ENCODE data around the gene ANKRD27. TPM values are rescaled to one million over a fixed set of nuclear protein-coding genes. Genes with fewer than 3 reads are reported as not detected.

The ANKRD27 gene
- total RNA-seq, result 10 to 100 TPM; 24.1 to 46.0 (median 28.6) TPM

GRCh38 chr19:32674931-32675719 lies at the start of gene ANKRD27:
ANKRD27 (minus strand) TSS chr19:32675180; CDS start chr19:32659015, 16,165 bp downstream.
- DNase-seq (ENCODE audit: low spot score in 2 of 2), result peak; percentile 98 to 100
- H3K4me3 ChIP-seq (ENCODE audit: low read depth, poor library complexity, severe bottlenecking), result peak within 1 kb of the TSS; percentile 87
- intact Hi-C loops (cut with DNase I; ENCODE audit: low total_unique reads), result no loop called here
- WGBS, 2 donors, result 1% methylated on average over 37 to 60 of the region's 75 CpGs
- TF ChIP-seq POLR2A (IDR thresholded peaks at IDR 0.05), result no peak
- no peak for TF ChIP-seq CTCF (IDR thresholded peaks at IDR 0.05)

DNA sequence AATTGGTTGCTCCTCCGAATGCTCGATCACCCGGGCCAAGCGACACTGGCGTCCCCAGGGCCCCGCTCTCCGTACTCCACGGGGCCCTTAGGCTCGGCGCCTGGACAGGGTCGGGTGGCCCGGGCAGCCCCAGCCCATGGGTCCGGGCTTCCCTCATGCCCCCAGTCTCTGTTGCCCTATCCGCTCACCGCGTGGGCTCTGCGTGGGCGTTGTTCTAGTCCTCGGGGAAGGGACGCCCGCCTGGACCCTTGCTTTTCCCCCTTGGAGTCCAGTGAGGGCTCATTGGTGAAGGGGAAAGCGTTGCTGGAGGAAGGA lies 45.9 kb upstream of the ANKRD27 start:
- no peak for TF ChIP-seq POLR2A (IDR thresholded peaks at IDR 0.05)
- no peak for TF ChIP-seq CTCF (IDR thresholded peaks at IDR 0.05)
- no peak overlapping the region for H3K4me3 ChIP-seq (ENCODE audit: low read depth, poor library complexity, severe bottlenecking)
- peak in 1 of 2 donors; percentile 59 for DNase-seq (ENCODE audit: low spot score in 2 of 2)
- intact Hi-C loops (cut with DNase I; ENCODE audit: low total_unique reads), result no loop called here
- 93 to 96% methylated on average over 22 of the region's 22 CpGs for WGBS, 2 donors

DNA sequence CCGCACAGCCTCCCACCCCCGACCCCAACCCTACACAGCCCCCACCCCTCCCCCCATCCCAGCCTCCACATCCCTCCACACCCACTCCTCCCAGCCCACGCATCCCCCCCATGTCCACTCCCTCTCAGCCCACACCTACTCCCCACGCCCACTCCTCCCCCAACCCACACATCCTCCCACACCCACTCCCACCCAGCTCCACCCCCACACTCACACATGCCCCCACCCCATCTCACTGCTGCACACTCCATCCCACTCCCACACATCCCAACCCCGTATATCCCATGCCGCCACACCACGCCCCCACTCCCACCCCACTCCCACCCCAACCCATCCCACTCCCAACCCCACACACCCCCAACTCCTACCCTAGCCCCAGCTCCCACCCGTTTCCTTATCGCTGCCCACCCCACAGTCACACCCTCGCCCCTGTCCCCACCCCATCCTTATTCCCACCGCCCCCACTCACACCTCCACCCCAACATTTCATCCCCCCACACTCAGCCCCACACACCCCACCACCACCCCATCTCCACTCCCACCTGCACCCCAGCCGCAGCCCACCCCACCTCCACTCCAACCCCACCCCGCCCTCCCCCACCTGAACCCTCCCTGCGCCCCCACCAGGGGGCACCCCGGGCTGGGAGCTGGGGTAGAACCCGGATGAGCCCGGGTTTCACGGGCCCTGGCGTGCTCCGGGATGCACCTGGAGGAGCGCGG lies 45.4 kb upstream of the ANKRD27 start:
- 95 to 96% methylated on average over 15 to 18 of the region's 22 CpGs for WGBS, 2 donors
- no peak for TF ChIP-seq CTCF (IDR thresholded peaks at IDR 0.05)
- no peak for TF ChIP-seq POLR2A (IDR thresholded peaks at IDR 0.05)
- no peak overlapping the region for H3K4me3 ChIP-seq (ENCODE audit: low read depth, poor library complexity, severe bottlenecking)
- intact Hi-C loops (cut with DNase I; ENCODE audit: low total_unique reads), result no loop called here
- peak in 1 of 2 donors; percentile 53 for DNase-seq (ENCODE audit: low spot score in 2 of 2)

DNA sequence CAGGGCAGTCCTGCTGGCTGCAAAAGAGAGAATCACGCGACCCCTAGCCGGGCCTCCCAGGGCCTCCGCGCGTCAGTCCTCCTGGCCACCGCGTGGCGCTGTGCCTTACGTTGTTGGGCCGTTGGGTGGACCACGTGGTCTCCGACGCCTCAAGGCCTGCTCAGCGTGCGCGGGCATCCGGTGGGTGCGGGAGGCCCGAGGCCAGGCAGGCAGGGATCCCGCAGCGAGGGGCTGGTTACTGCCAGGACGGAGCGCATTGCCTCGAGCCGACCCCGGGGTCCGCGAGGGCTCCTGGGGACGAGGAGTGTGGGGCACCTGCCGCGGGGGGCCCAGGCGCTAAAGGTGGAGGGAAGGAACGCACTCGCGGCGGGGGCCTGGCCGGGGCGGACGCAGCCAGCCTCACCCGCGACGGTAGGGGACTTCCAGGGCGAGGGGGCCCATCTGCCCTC lies 44.7 kb upstream of the ANKRD27 start, which contains the start of gene TDRD12:
TSS of gene TDRD12 (plus strand) at position 157 of the 449 bp plus-strand sequence. CDS start 306 bp downstream, outside the sequence.
- WGBS, 2 donors, result 86 to 93% methylated on average over 44 of the region's 44 CpGs
- no peak for TF ChIP-seq POLR2A (IDR thresholded peaks at IDR 0.05)
- TF ChIP-seq CTCF (IDR thresholded peaks at IDR 0.05), result no peak

DNA sequence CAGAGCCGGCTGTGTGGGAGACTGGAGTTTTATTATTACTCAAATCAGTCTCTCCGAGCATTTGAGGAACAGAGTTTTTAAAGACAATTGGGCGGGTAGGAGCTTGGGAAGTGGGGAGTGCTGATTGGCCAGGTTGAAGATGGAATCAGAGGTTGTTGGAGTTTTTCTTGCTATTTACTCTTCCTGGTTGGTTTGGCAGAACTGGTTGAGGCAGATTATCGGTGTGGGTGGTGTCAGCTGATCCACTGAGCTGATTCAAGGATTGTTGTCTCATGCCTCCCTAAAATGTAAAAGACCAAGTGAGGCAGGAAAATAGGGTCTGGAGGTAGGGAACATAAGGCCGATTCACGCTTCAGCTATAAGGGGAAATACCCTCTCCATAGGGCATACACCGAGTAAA lies 43.3 kb upstream of the ANKRD27 start:
- 77 to 83% methylated on average over 7 of the region's 7 CpGs for WGBS, 2 donors
- H3K4me3 ChIP-seq (ENCODE audit: low read depth, poor library complexity, severe bottlenecking), result no peak overlapping the region
- TF ChIP-seq POLR2A (IDR thresholded peaks at IDR 0.05), result no peak
- no peak for TF ChIP-seq CTCF (IDR thresholded peaks at IDR 0.05)
- intact Hi-C loops (cut with DNase I; ENCODE audit: low total_unique reads), result no loop called here
- DNase-seq (ENCODE audit: low spot score in 2 of 2), result peak in 1 of 2 donors; percentile 43

More for the DNA sequence above, 44.7 kb upstream of the ANKRD27 start, which contains the start of gene TDRD12:
- no peak within 1 kb of the TSS for H3K4me3 ChIP-seq (ENCODE audit: low read depth, poor library complexity, severe bottlenecking)
- intact Hi-C loops (cut with DNase I; ENCODE audit: low total_unique reads), result no loop called here
- DNase-seq (ENCODE audit: low spot score in 2 of 2), result peak in 1 of 2 donors; percentile 77

All from lower leg skin (tissue), 4 donors.